HEK293 (cell line): ENCODE data around the gene ZNF428.

Experiments used
- BCL11B ChIP-seq: fragments of 450-650 bp; formaldehyde crosslinking; IDR thresholded peaks from 2 replicates; pipeline ENCODE4 v1.5.1; 2016; ENCODE audit warnings: low read depth, missing biosample characterization, missing genetic modification characterization
- GLI4 ChIP-seq: fragments of 450-650 bp; formaldehyde crosslinking; IDR thresholded peaks from 2 replicates; pipeline ENCODE4 v1.5.1; 2016; ENCODE audit warnings: missing biosample characterization, missing genetic modification characterization
- GLIS2 ChIP-seq: fragments of 450-650 bp; formaldehyde crosslinking; IDR thresholded peaks from 2 replicates; pipeline ENCODE4 v1.5.1; 2016; ENCODE audit warnings: missing biosample characterization, missing genetic modification characterization
- KLF10 ChIP-seq: fragments of 450-650 bp; IDR thresholded peaks from 2 replicates; pipeline ENCODE4 v1.5.1; 2018; ENCODE audit warnings: missing biosample characterization, mild to moderate bottlenecking, missing genetic modification characterization
- KLF7 ChIP-seq: fragments of 450-650 bp; formaldehyde crosslinking; IDR thresholded peaks from 2 replicates; pipeline ENCODE4 v1.5.1; 2016; ENCODE audit warnings: missing biosample characterization, missing genetic modification characterization, borderline replicate concordance
- KLF9 ChIP-seq: fragments of 450-650 bp; formaldehyde crosslinking; IDR thresholded peaks from 2 replicates; pipeline ENCODE4 v1.5.1; 2016; ENCODE audit warnings: missing biosample characterization, missing genetic modification characterization, low read depth
- PRDM1 ChIP-seq: fragments of 450-650 bp; formaldehyde crosslinking; IDR thresholded peaks from 2 replicates; pipeline ENCODE4; 2016; ENCODE audit warnings: missing biosample characterization, missing genetic modification characterization
- PRDM6 ChIP-seq: fragments of 450-650 bp; formaldehyde crosslinking; IDR thresholded peaks from 2 replicates; pipeline ENCODE4 v1.5.1; 2017; ENCODE audit warnings: missing biosample characterization, missing genetic modification characterization
- SCRT1 ChIP-seq: fragments of 450-650 bp; formaldehyde crosslinking; IDR thresholded peaks from 2 replicates; pipeline ENCODE4 v1.5.1; 2016; ENCODE audit warnings: missing biosample characterization, missing genetic modification characterization, borderline replicate concordance
- SP3 ChIP-seq: fragments of 450-650 bp; formaldehyde crosslinking; IDR thresholded peaks from 2 replicates; pipeline ENCODE4 v1.5.1; 2016; ENCODE audit warnings: missing biosample characterization, missing genetic modification characterization
- ZBTB17 ChIP-seq: fragments of 450-650 bp; formaldehyde crosslinking; IDR thresholded peaks from 2 replicates; pipeline ENCODE4 v1.5.1; 2016; ENCODE audit warnings: missing biosample characterization, missing genetic modification characterization
- ZBTB20 ChIP-seq: fragments of 450-650 bp; formaldehyde crosslinking; IDR thresholded peaks from 2 replicates; pipeline ENCODE4 v1.5.1; 2016; ENCODE audit warnings: missing biosample characterization, missing genetic modification characterization
- ZBTB49 ChIP-seq: fragments of 450-650 bp; formaldehyde crosslinking; IDR thresholded peaks from 2 replicates; pipeline ENCODE4 v1.5.1; 2016; ENCODE audit warnings: missing biosample characterization, missing genetic modification characterization, low read depth
- ZNF114 ChIP-seq: fragments of 450-650 bp; formaldehyde crosslinking; IDR thresholded peaks from 2 replicates; pipeline ENCODE4 v1.5.0; 2017; ENCODE audit warnings: missing biosample characterization, missing genetic modification characterization
- ZNF138 ChIP-seq: fragments of 450-650 bp; formaldehyde crosslinking; IDR thresholded peaks from 2 replicates; pipeline ENCODE4 v1.5.1; 2016; ENCODE audit warnings: missing biosample characterization, missing genetic modification characterization, borderline replicate concordance
- ZNF146 ChIP-seq: fragments of 450-650 bp; formaldehyde crosslinking; IDR thresholded peaks from 2 replicates; pipeline ENCODE4 v1.5.1; 2016; ENCODE audit warnings: missing biosample characterization, missing genetic modification characterization
- ZNF157 ChIP-seq: fragments of 450-650 bp; formaldehyde crosslinking; IDR thresholded peaks from 2 replicates; pipeline ENCODE4 v1.5.1; 2016; ENCODE audit warnings: missing biosample characterization, missing genetic modification characterization
- ZNF16 ChIP-seq: fragments of 450-650 bp; formaldehyde crosslinking; IDR thresholded peaks from 2 replicates; pipeline ENCODE4 v1.5.1; 2016; ENCODE audit warnings: low read depth, missing biosample characterization, missing genetic modification characterization
- ZNF202 ChIP-seq: fragments of 450-650 bp; formaldehyde crosslinking; IDR thresholded peaks from 2 replicates; pipeline ENCODE4 v1.5.1; 2016; ENCODE audit warnings: missing biosample characterization, missing genetic modification characterization, borderline replicate concordance
- ZNF223 ChIP-seq: fragments of 450-650 bp; formaldehyde crosslinking; IDR thresholded peaks from 2 replicates; pipeline ENCODE4 v1.5.1; 2016; ENCODE audit warnings: missing biosample characterization, missing genetic modification characterization
- ZNF24 ChIP-seq: fragments of 450-650 bp; formaldehyde crosslinking; IDR thresholded peaks from 2 replicates; pipeline ENCODE4 v1.5.1; 2016; ENCODE audit warnings: missing biosample characterization, missing genetic modification characterization
- ZNF26 ChIP-seq: fragments of 450-650 bp; formaldehyde crosslinking; IDR thresholded peaks from 2 replicates; pipeline ENCODE4 v1.5.1; 2016; ENCODE audit warnings: missing biosample characterization, missing genetic modification characterization
- ZNF280D ChIP-seq: fragments of 450-650 bp; formaldehyde crosslinking; IDR thresholded peaks from 2 replicates; pipeline ENCODE4 v1.5.1; 2016; ENCODE audit warnings: missing biosample characterization, missing genetic modification characterization
- ZNF311 ChIP-seq: fragments of 450-650 bp; formaldehyde crosslinking; IDR thresholded peaks from 2 replicates; pipeline ENCODE4 v1.5.1; 2017; ENCODE audit warnings: missing biosample characterization, missing genetic modification characterization, borderline replicate concordance
- ZNF366 ChIP-seq: fragments of 450-650 bp; formaldehyde crosslinking; conservative IDR thresholded peaks from 2 replicates; pipeline ENCODE4 v1.5.1; 2016; ENCODE audit warnings: missing biosample characterization, missing genetic modification characterization
- ZNF501 ChIP-seq: fragments of 450-650 bp; formaldehyde crosslinking; IDR thresholded peaks from 2 replicates; pipeline ENCODE4 v1.5.1; 2016; ENCODE audit warnings: missing biosample characterization, missing genetic modification characterization
- ZNF530 ChIP-seq: fragments of 450-650 bp; formaldehyde crosslinking; IDR thresholded peaks from 2 replicates; pipeline ENCODE4 v1.5.1; 2016; ENCODE audit warnings: low read depth, missing biosample characterization, missing genetic modification characterization
- ZNF600 ChIP-seq: fragments of 450-650 bp; formaldehyde crosslinking; IDR thresholded peaks from 2 replicates; pipeline ENCODE4 v1.5.1; 2016; ENCODE audit warnings: missing biosample characterization, missing genetic modification characterization
- ZNF658 ChIP-seq: fragments of 450-650 bp; formaldehyde crosslinking; IDR thresholded peaks from 2 replicates; pipeline ENCODE4; 2016; ENCODE audit warnings: missing biosample characterization, missing genetic modification characterization
- ZNF664 ChIP-seq: fragments of 450-650 bp; formaldehyde crosslinking; IDR thresholded peaks from 2 replicates; pipeline ENCODE4 v1.5.1; 2016; ENCODE audit warnings: missing biosample characterization, missing genetic modification characterization
- ZNF670 ChIP-seq: fragments of 450-650 bp; formaldehyde crosslinking; IDR thresholded peaks from 2 replicates; pipeline ENCODE4 v1.5.1; 2016; ENCODE audit warnings: missing biosample characterization, missing genetic modification characterization, low read depth
- ZNF747 ChIP-seq: fragments of 450-650 bp; formaldehyde crosslinking; IDR thresholded peaks from 2 replicates; pipeline ENCODE4 v1.5.1; 2016; ENCODE audit warnings: missing biosample characterization, missing genetic modification characterization
- ZNF791 ChIP-seq: fragments of 450-650 bp; formaldehyde crosslinking; IDR thresholded peaks from 2 replicates; pipeline ENCODE4 v1.5.1; 2016; ENCODE audit warnings: missing biosample characterization, missing genetic modification characterization

Gene ZNF428

GRCh38 chr19:43575156-43575950, 44.1 kb downstream of the ZNF428 start, which contains the start of the genes PINLYP and XRCC1 (continued):
- TF ChIP-seq ZNF670 (tag by site-specific recombination) (no peak), ZNF366 (tag by site-specific recombination) (peak; percentile 75), SCRT1 (tag by site-specific recombination) (no peak), SP3 (tag by site-specific recombination) (peak; percentile 69), ZNF530 (tag by site-specific recombination) (no peak), PRDM6 (tag by site-specific recombination) (no peak), ZBTB20 (tag by site-specific recombination) (no peak; the same call in 1 of the 2 replicates), ZBTB49 (tag by site-specific recombination) (no peak), ZNF600 (tag by site-specific recombination) (peak; percentile 74), KLF10 (tag by site-specific recombination) (peak; percentile 98), ZNF202 (tag by site-specific recombination) (no peak), ZNF157 (no peak), PRDM1 (tag by site-specific recombination) (peak; percentile 97), ZNF138 (tag by site-specific recombination) (no peak), ZNF26 (no peak), ZNF501 (tag by site-specific recombination) (peak; percentile 55; the same call in 1 of the 2 replicates), ZNF311 (no peak), BCL11B (no peak), ZNF664 (tag by site-specific recombination) (no peak), ZNF280D (tag by site-specific recombination) (no peak), ZNF791 (tag by site-specific recombination) (no peak), ZNF24 (tag by site-specific recombination) (0 out of 2 replicates have a peak, but pooled peaks have one; percentile 29), ZNF747 (tag by site-specific recombination) (no peak), ZNF114 (tag by site-specific recombination) (no peak), GLI4 (tag by site-specific recombination) (no peak), ZBTB17 (tag by site-specific recombination) (0 out of 2 replicates have a peak, but pooled peaks have one; percentile 2), ZNF223 (no peak), GLIS2 (peak; percentile 47; the same call in 1 of the 2 replicates), ZNF146 (tag by site-specific recombination) (no peak), KLF9 (tag by site-specific recombination) (peak; percentile 90), ZNF16 (no peak), ZNF658 (tag by site-specific recombination) (no peak), KLF7 (tag by site-specific recombination) (0 out of 2 replicates have a peak, but pooled peaks have one; percentile 59)
